Epithelial cell of esophagus (primary cell): ENCODE measurements around the gene FSCN2.

Experiments
- DNase-seq: peaks from one replicate; pipeline ENCODE4 v3.0.0; 2010; ENCODE audit warnings: low read depth
- H3K4me3 ChIP-seq: 2 replicates; pipeline ENCODE4 v1.5.1; 2011; ENCODE audit warnings: mild to moderate bottlenecking, low read length, control low read depth
- CTCF ChIP-seq: IDR thresholded peaks from 2 replicates; pipeline ENCODE4 v1.5.1; 2011; ENCODE audit warnings: low read depth, mild to moderate bottlenecking, low read length, control low read depth, inconsistent platforms; ENCODE audit not compliant: insufficient read depth; ENCODE audit errors: missing control alignments

Gene FSCN2

GRCh38 chr17:81510785-81511553, 17.2 kb upstream of the FSCN2 start:
- H3K4me3 ChIP-seq: peak overlapping the region; percentile 85
- DNase-seq: no peak
- TF ChIP-seq CTCF: no peak

GRCh38 chr17:81511554-81511803, 16.7 kb upstream of the FSCN2 start:
- TF ChIP-seq CTCF: no peak
- no peak for DNase-seq
- H3K4me3 ChIP-seq: peak overlapping the region; percentile 85

GRCh38 chr17:81511804-81512561, 16.2 kb upstream of the FSCN2 start:
- TF ChIP-seq CTCF: no peak
- peak overlapping the region; percentile 85 for H3K4me3 ChIP-seq
- no peak for DNase-seq

- peak within 1 kb of the TSS; percentile 85 for H3K4me3 ChIP-seq
- peak; percentile 90 for DNase-seq
- TF ChIP-seq CTCF: no peak
Observed at GRCh38 chr17:81512562-81513371, 15.4 kb upstream of the FSCN2 start, which contains the start of gene ACTG1. Gene ACTG1, minus strand, starts transcription at chr17:81512799. Its CDS starts 445 bp downstream, at chr17:81512354.

- DNase-seq: peak; percentile 56
- TF ChIP-seq CTCF: no peak
- peak overlapping the region; percentile 59 for H3K4me3 ChIP-seq
Observed at GRCh38 chr17:81513372-81513752, 14.8 kb upstream of the FSCN2 start.

- peak overlapping the region; percentile 59 for H3K4me3 ChIP-seq
- peak; percentile 9 for TF ChIP-seq CTCF
- peak; percentile 73 for DNase-seq
Observed at GRCh38 chr17:81513753-81514488, 14.3 kb upstream of the FSCN2 start.
